DOHH2 (cell line): ENCODE measurements around the gene BMAL2.

Experiments used
- H3F3A ChIP-seq: fragments of 200-600 bp; sonication (generic), shearing (Covaris generic); 2 replicates; pipeline ENCODE4 v1.6.0; 2016; ENCODE audit warnings: antibody characterized with exemption, mild to moderate bottlenecking; ENCODE audit not compliant: control insufficient read depth, insufficient read depth
- H3K27ac ChIP-seq: fragments of 200-600 bp; sonication (generic); 2 replicates; pipeline ENCODE4 v1.5.1; 2014; ENCODE audit warnings: low read depth, mild to moderate bottlenecking, low read length, moderate library complexity
- H3K27me3 ChIP-seq: fragments of 200-600 bp; sonication (generic); 2 replicates; pipeline ENCODE4 v1.6.1; 2014; ENCODE audit warnings: mild to moderate bottlenecking, low read length, mixed read lengths; ENCODE audit not compliant: control insufficient read depth
- H3K36me3 ChIP-seq: fragments of 200-600 bp; sonication (generic); 2 replicates; pipeline ENCODE4 v1.6.1; 2014; ENCODE audit warnings: mild to moderate bottlenecking, low read length, moderate library complexity, mixed read lengths; ENCODE audit not compliant: control insufficient read depth
- H3K4me1 ChIP-seq: fragments of 200-600 bp; sonication (generic); 2 replicates; pipeline ENCODE4 v1.6.1; 2014; ENCODE audit warnings: mild to moderate bottlenecking, low read length, mixed read lengths; ENCODE audit not compliant: control insufficient read depth
- H3K4me2 ChIP-seq: fragments of 200-600 bp; sonication (generic); 2 replicates; pipeline ENCODE4 v1.6.0; 2014; ENCODE audit warnings: mild to moderate bottlenecking, low read length, moderate library complexity
- H3K4me3 ChIP-seq: fragments of 200-600 bp; sonication (generic); 2 replicates; pipeline ENCODE4 v1.5.1; 2014; ENCODE audit warnings: mild to moderate bottlenecking, low read length, mixed read lengths
- H3K79me2 ChIP-seq: fragments of 200-600 bp; sonication (generic); 2 replicates; pipeline ENCODE4 v1.6.1; 2014; ENCODE audit warnings: mild to moderate bottlenecking, low read length, mixed read lengths; ENCODE audit not compliant: control insufficient read depth
- H3K9me2 ChIP-seq: fragments of 200-600 bp; sonication (generic); replicated peaks from 2 replicates; pipeline ENCODE4 v1.6.1; 2014; ENCODE audit warnings: mild to moderate bottlenecking, low read length, mixed read lengths; ENCODE audit not compliant: control insufficient read depth
- H3K9me3 ChIP-seq: fragments of 200-600 bp; sonication (generic); 2 replicates; pipeline ENCODE4 v1.6.1; 2014; ENCODE audit warnings: antibody characterized with exemption, low read length, mixed read lengths; ENCODE audit not compliant: control insufficient read depth, insufficient read depth
- H4K20me1 ChIP-seq: fragments of 200-600 bp; sonication (generic); 2 replicates; pipeline ENCODE4 v1.6.0; 2014; ENCODE audit warnings: low read depth, mild to moderate bottlenecking, antibody characterized with exemption, low read length, moderate library complexity; ENCODE audit not compliant: control insufficient read depth, insufficient read depth
- CTCF ChIP-seq: fragments of 200-600 bp; sonication (generic); IDR thresholded peaks from one replicate; pipeline ENCODE4 v1.5.1; 2014; ENCODE audit warnings: antibody characterized with exemption, mild to moderate bottlenecking, low read depth, low read length; ENCODE audit not compliant: poor library complexity, severe bottlenecking
- EZH2phosphoT487 ChIP-seq: fragments of 200-600 bp; sonication (generic); IDR thresholded peaks from 2 replicates; pipeline ENCODE4 v1.6.1; 2017; ENCODE audit warnings: borderline replicate concordance, mild to moderate bottlenecking, antibody characterized with exemption, low read length, moderate library complexity, mixed read lengths

BMAL2 gene

GRCh38 chr12:27285403-27285802, 47.2 kb upstream of the BMAL2 start:
- H3F3A ChIP-seq = no peaks in the 10 kb centered on the region
- H3K27me3 ChIP-seq = no peaks in the 10 kb centered on the region
- H3K79me2 ChIP-seq = no peaks in the 10 kb centered on the region
- no peaks in the 10 kb centered on the region for H4K20me1 ChIP-seq
- H3K4me1 ChIP-seq = peaks cover 31% of the 10 kb centered on the region
- H3K4me2 ChIP-seq = no peak overlapping the region
- no peaks in the 10 kb centered on the region for H3K36me3 ChIP-seq
- no peaks in the 10 kb centered on the region for H3K9me2 ChIP-seq
- no peak overlapping the region for H3K27ac ChIP-seq
- H3K4me3 ChIP-seq = no peak overlapping the region
- no peak for TF ChIP-seq EZH2phosphoT487
- TF ChIP-seq CTCF = no peak
- no peaks in the 10 kb centered on the region for H3K9me3 ChIP-seq

GRCh38 chr12:27289414-27289813, 43.2 kb upstream of the BMAL2 start:
- no peak for TF ChIP-seq CTCF
- no peak for TF ChIP-seq EZH2phosphoT487
- Histone ChIP-seq H3K4me1 (peaks cover 39% of the 10 kb centered on the region), H3K9me3 (no peaks in the 10 kb centered on the region), H3K27me3 (no peaks in the 10 kb centered on the region), H4K20me1 (no peaks in the 10 kb centered on the region), H3K79me2 (peaks cover 2% of the 10 kb centered on the region; the same call in 1 of the 2 replicates), H3K4me2 (peak overlapping the region; percentile 37; the same call in 1 of the 2 replicates), H3F3A (no peaks in the 10 kb centered on the region), H3K36me3 (no peaks in the 10 kb centered on the region), H3K27ac (no peak overlapping the region), H3K9me2 (no peaks in the 10 kb centered on the region), H3K4me3 (no peak overlapping the region)

GRCh38 chr12:27290501-27291168, 42.0 kb upstream of the BMAL2 start:
- Histone ChIP-seq H3F3A (no peaks in the 10 kb centered on the region), H3K4me2 (peak overlapping the region; percentile 37), H3K27me3 (no peaks in the 10 kb centered on the region), H3K36me3 (no peaks in the 10 kb centered on the region), H4K20me1 (no peaks in the 10 kb centered on the region), H3K4me1 (peaks cover 34% of the 10 kb centered on the region), H3K9me3 (no peaks in the 10 kb centered on the region), H3K79me2 (peaks cover 2% of the 10 kb centered on the region; the same call in 1 of the 2 replicates), H3K4me3 (peak overlapping the region; percentile 8; the same call in 1 of the 2 replicates), H3K9me2 (no peaks in the 10 kb centered on the region), H3K27ac (peak overlapping the region; percentile 5; the same call in 1 of the 2 replicates)
- no peak for TF ChIP-seq CTCF
- TF ChIP-seq EZH2phosphoT487 = no peak
